Activated naive CD4-positive, alpha-beta T cell treated with anti-CD3 and anti-CD28 coated beads for 36 hours (primary cell): Measurements from ENCODE around the gene CCDC188. TPM values are rescaled to one million over a fixed set of nuclear protein-coding genes. Genes with fewer than 3 reads are reported as not detected.

Experiments used
- CTCF ChIA-PET: fragments of 350-600 bp; sonication (Branson Sonifier 250); formaldehyde crosslinking; loops from one replicate; lab custom pipeline; 2021; ENCODE audit warnings: antibody characterized with exemption; lab: Charles Lee
- DNase-seq: peaks from one replicate; pipeline ENCODE4 v3.0.0-alpha.2; 2020
- H3K27ac Mint-ChIP-seq: one replicate; pipeline ENCODE4 v1.8.0; 2021; ENCODE audit warnings: mild to moderate bottlenecking, mixed read lengths
- H3K27me3 Mint-ChIP-seq: one replicate; pipeline ENCODE4 v1.8.0; 2021; ENCODE audit warnings: low read depth, mixed read lengths
- H3K36me3 Mint-ChIP-seq: one replicate; pipeline ENCODE4 v1.8.0; 2021; ENCODE audit warnings: low read depth, mixed read lengths
- H3K4me1 Mint-ChIP-seq: one replicate; pipeline ENCODE4 v1.8.0; 2021; ENCODE audit warnings: low read depth, mixed read lengths
- H3K4me3 Mint-ChIP-seq: one replicate; pipeline ENCODE4 v1.8.0; 2021; ENCODE audit warnings: mild to moderate bottlenecking, moderate library complexity, mixed read lengths
- H3K9me3 Mint-ChIP-seq: one replicate; pipeline ENCODE4 v1.8.0; 2021; ENCODE audit warnings: mixed read lengths
- intact Hi-C: fragments of 100-400 bp; cut with micrococcal nuclease; formaldehyde crosslinking; loops from one replicate; pipeline ENCODE4 v1.15.1; 2023
- total RNA-seq, 2 experiments: library from RNA; stranded (reverse); gene quantifications; one replicate each; pipeline ENCODE4 v1.2.3, GENCODE V29; 2021

The CCDC188 gene
- total RNA-seq, 2 experiments from 2014 or later, result not detected

DNA sequence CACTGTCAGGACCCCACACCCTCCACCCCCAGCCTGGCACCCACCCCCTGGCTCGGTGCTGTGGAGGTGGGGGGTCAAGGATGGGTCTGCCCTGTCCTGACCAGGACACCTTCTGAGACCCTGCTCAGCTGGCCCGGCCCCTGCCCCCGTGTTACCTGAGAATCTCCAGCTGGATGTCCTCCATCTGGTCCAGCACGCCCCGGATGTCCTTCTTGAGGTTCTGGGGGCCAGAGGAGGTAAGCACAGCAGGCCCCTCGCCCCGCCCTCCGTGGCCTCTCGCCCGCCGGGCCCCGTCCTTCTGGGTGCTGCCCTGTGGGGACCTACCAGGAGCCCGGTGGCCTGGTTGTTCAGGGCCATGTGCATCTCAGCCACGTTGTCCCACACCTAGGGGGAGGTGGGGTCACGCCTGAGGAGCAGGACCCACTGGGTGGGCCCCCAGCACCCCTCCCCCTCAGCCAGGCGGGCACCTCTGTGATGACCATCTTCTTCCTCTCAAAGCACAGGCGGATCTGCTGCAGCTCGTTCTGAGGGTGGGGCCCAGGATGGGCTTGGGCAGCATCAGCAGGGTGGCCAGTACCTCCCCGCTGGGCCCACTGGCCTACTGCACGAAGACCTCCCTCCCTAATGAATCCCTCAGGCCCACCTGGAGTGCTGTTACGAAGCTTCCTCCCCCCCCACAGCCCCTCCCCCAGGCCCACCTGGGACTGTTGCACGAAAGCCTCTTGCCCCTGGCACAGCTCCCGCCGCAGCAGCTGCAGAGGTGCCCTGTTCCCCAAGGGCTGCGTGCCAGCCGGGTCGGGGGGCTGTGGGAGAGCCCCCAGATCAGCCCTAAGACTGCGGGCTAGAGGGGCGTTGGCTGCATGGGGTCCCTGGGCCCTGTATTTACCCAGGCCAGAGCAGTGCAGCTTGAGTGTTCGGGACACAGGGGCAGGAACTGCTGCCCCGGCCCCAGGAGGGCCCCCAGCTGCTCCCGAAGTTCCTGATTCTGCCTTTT, 1.3 kb downstream of the CCDC188 start:
- no peaks in the 10 kb centered on the region for H3K4me1 Mint-ChIP-seq
- no peaks in the 10 kb centered on the region for H3K36me3 Mint-ChIP-seq
- no peak overlapping the region for H3K27ac Mint-ChIP-seq
- DNase-seq, result no peak
- no peaks in the 10 kb centered on the region for H3K9me3 Mint-ChIP-seq
- H3K4me3 Mint-ChIP-seq, result no peak overlapping the region
- H3K27me3 Mint-ChIP-seq, result no peaks in the 10 kb centered on the region
- CTCF ChIA-PET, result no interaction called here
- intact Hi-C loops, result no loop called here

DNA sequence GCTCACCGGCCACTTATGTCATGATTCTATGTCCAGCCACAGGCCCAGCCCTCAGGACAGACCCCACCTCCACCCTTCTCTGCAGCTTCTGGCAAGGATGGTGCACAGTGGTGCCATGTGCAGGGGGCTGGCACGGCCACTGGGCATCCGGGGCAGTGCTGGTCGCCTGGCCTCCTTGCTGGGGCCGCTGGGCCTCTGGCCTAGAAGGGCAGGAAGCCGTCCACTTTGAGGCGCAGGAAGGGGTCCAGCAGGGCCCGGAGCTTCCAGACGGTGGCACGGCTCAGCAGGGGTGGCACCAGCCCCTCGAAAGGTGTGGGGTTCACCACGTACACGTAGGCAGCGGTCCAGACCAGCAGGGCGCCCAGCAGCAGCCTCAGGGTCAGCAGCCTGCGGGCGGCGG, 2.4 kb downstream of the CCDC188 start:
- no peaks in the 10 kb centered on the region for H3K9me3 Mint-ChIP-seq
- intact Hi-C loops, result no loop called here
- no peak overlapping the region for H3K4me3 Mint-ChIP-seq
- H3K27ac Mint-ChIP-seq, result no peak overlapping the region
- no peak for DNase-seq
- H3K4me1 Mint-ChIP-seq, result no peaks in the 10 kb centered on the region
- no peaks in the 10 kb centered on the region for H3K27me3 Mint-ChIP-seq
- CTCF ChIA-PET, result no interaction called here
- H3K36me3 Mint-ChIP-seq, result no peaks in the 10 kb centered on the region

DNA sequence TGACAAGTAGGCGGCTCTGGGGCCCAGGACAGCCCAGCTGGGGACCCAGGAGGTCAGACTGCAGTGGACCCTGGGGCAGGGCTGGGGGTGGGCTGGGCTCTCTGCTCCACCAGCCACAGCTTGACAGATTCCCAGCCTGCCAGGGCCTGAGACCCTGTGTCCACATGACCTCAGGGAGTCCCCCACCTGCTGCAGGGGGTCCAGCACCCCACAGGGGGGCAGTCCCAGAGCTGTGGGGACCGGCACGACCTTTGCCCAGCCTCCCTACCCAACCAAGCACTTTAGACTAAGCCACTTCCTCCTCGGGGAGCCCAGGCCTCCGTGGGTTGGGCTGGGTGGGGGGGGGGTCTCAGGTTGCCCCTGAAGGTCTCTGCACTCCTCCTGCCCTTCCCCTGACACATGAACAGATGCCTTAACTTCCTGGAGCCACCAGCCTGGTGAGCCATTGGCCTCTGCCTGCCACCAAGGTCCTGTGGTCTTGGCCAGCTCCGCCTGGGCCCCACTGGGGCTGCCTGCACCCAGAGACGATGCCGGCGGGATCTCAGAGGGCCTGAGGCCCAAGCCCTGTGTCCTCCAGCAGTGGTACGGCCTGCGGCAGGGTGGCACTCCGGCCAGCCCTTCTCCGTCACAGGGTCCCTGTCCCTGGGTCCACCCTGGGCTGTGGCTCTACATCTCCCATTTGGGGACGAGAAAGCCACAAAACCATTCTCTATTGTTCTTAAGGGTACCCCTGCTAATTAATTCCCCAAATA, 3.4 kb downstream of the CCDC188 start:
- no peak for DNase-seq
- CTCF ChIA-PET, result no interaction called here
- H3K4me1 Mint-ChIP-seq, result no peaks in the 10 kb centered on the region
- no peak overlapping the region for H3K4me3 Mint-ChIP-seq
- no peaks in the 10 kb centered on the region for H3K36me3 Mint-ChIP-seq
- intact Hi-C loops, result no loop called here
- no peak overlapping the region for H3K27ac Mint-ChIP-seq
- no peaks in the 10 kb centered on the region for H3K9me3 Mint-ChIP-seq
- no peaks in the 10 kb centered on the region for H3K27me3 Mint-ChIP-seq

DNA sequence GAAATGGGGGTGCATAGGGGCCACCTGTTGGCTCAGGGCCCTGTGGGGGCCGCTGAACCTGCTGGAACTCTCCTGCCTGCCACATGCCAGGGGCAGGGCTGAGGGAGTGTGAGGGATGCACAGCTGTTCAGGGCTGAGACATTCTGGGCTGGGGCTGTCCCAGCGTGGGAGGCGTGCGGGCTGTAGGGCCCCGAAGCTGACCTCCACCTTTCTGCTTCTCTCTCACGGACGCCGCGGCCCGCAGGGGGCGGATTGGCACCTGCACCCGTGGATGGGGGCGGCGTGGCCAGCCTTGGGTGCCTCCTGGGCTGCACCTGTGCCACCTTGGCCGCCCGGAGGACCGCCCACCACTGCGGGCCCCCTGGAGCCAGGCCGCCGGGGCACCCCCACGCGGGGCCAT, 4.1 kb downstream of the CCDC188 start:
- no peaks in the 10 kb centered on the region for H3K9me3 Mint-ChIP-seq
- H3K4me3 Mint-ChIP-seq, result no peak overlapping the region
- CTCF ChIA-PET, result no interaction called here
- no peaks in the 10 kb centered on the region for H3K27me3 Mint-ChIP-seq
- intact Hi-C loops, result no loop called here
- no peak for DNase-seq
- H3K36me3 Mint-ChIP-seq, result no peaks in the 10 kb centered on the region
- no peak overlapping the region for H3K27ac Mint-ChIP-seq
- no peaks in the 10 kb centered on the region for H3K4me1 Mint-ChIP-seq

DNA sequence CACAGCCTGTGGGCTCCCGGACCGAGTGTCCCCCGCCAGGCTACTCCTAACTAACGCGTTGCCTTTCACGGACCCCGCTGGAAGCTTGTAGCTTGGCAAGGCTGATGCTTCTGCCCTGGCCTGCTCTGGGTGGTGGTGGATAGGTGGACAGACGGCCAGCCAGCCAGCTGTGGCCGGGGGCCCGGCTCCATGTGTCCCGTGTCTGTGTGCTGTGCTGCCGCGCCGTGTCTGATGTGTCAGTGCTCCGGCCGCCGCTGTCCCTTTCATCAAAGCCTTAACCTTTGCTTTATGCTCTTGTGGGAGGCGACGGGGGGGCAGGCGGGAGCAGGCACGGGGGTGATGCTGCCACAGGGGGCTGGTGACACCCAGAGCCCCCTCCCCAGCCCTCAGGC, 5.0 kb downstream of the CCDC188 start:
- intact Hi-C loops, result no loop called here
- Mint-ChIP-seq H3K36me3 (no peaks in the 10 kb centered on the region), H3K27ac (no peak overlapping the region), H3K9me3 (no peaks in the 10 kb centered on the region), H3K4me1 (no peaks in the 10 kb centered on the region), H3K27me3 (no peaks in the 10 kb centered on the region), H3K4me3 (no peak overlapping the region)
- no peak for DNase-seq
- CTCF ChIA-PET, result no interaction called here

DNA sequence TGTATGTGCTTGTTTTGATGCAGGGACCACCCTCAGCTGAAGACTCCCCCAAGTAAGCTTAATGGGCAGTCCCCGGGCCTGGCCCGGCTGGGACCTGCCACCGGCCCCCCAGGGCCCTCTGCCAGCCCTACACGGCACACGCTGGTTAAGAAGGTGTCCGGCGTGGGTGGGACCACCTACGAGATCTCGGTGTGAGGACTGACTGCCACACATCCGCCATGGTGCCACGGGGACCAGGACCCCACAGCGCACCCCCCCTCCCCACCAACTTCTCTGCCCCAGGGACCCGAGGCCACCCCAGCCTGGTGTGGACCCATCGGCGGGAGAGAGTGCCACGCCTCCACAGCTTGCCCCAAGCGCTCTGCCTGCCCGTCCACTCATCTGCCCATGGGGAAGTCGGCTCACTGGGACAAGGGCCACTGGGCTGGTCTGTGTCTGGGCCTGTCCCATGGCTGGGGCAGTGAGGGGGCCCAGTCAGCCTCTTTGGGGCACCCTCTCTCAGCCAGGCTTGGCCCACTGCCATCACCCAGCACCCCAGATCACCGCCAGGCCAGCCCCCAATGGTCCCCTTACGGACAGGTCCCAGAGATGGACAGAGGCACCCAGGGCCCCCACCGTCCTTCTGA, 5.5 kb downstream of the CCDC188 start:
- Mint-ChIP-seq H3K36me3 (no peaks in the 10 kb centered on the region), H3K27ac (no peak overlapping the region), H3K4me3 (no peak overlapping the region), H3K9me3 (no peaks in the 10 kb centered on the region), H3K27me3 (no peaks in the 10 kb centered on the region), H3K4me1 (no peaks in the 10 kb centered on the region)
- CTCF ChIA-PET, result no interaction called here
- DNase-seq, result no peak
- intact Hi-C loops, result no loop called here

DNA sequence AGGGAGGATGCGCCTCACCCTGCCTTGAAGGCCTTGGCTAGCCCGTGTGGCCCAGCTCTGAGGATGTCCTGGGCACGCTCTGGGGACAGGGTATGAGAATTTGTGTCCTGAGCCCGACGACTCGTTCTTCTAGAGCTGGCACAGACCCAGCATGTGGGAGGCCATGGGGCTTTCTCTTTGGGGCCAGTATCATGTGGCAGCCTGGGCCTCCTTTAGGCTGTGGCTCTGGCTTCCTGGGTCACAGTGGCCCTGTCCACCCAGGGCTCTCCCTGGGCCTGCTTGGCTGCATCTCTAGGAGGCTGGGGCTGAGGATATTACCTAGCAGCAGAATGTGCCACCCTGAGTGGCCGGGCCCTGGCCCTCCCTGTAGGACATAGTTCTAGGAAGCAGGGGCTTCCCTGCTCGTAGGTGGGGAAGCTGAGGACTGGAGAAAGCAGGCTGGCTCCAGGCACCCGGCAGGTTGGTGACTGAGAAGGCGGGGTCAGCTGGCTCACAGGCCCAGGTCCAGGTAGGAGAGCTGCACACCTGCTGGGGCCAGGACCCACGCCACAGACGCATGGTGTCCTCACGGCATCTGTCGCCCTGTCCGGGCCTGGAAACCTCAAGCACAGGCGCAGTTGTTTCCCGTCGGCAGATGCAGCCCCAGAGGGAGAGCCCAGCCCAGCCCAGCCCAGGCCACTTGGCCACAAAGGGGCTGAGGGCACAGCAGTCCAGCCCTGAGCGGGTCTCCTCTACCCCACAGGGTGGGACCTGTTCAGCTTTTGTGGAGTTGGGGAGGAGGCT, 6.8 kb downstream of the CCDC188 start:
- Mint-ChIP-seq H3K27me3 (no peaks in the 10 kb centered on the region), H3K4me1 (no peaks in the 10 kb centered on the region), H3K9me3 (no peaks in the 10 kb centered on the region), H3K27ac (no peak overlapping the region), H3K4me3 (no peak overlapping the region), H3K36me3 (no peaks in the 10 kb centered on the region)
- intact Hi-C loops, result no loop called here
- no peak for DNase-seq
- CTCF ChIA-PET, result no interaction called here

DNA sequence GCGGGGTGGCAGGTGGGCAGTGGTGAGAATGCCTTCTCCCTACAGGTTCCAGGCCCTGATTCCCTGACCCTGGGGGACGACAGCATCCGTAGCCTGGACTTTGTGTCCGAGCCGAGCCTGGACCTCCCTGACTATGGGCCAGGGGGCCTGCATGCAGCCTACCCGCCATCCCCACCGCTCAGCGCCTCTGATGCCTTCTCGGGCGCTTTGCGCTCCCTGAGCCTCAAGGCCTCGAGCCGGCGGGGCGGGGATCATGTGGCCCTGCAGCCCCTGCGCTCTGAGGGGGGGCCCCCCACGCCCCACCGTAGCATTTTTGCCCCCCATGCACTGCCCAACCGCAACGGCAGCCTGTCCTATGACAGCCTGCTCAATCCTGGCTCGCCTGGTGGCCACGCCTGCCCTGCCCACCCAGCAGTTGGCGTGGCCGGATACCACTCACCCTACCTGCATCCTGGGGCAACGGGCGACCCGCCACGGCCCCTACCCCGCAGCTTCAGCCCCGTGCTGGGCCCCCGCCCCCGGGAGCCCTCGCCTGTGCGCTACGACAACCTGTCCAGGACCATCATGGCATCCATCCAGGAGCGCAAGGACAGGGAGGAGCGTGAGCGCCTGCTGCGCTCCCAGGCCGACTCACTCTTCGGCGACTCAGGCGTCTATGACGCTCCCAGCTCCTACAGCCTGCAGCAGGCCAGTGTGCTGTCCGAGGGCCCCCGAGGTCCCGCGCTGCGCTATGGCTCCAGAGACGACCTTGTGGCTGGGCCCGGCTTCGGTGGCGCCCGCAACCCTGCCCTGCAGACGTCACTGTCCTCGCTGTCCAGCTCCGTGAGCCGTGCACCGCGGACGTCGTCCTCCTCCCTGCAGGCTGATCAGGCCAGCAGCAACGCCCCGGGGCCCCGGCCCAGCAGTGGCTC, 7.9 kb downstream of the CCDC188 start:
- no peak overlapping the region for H3K4me3 Mint-ChIP-seq
- intact Hi-C loops, result no loop called here
- CTCF ChIA-PET, result interaction anchor here (0.6 kb wide), 1 partner anchor 42 kb away, joined by 3 read pairs; no protein-coding TSS in a partner anchor
- H3K27ac Mint-ChIP-seq, result no peak overlapping the region
- no peak for DNase-seq
- H3K4me1 Mint-ChIP-seq, result peaks cover 2% of the 10 kb centered on the region
- no peaks in the 10 kb centered on the region for H3K9me3 Mint-ChIP-seq
- no peaks in the 10 kb centered on the region for H3K36me3 Mint-ChIP-seq
- no peaks in the 10 kb centered on the region for H3K27me3 Mint-ChIP-seq

DNA sequence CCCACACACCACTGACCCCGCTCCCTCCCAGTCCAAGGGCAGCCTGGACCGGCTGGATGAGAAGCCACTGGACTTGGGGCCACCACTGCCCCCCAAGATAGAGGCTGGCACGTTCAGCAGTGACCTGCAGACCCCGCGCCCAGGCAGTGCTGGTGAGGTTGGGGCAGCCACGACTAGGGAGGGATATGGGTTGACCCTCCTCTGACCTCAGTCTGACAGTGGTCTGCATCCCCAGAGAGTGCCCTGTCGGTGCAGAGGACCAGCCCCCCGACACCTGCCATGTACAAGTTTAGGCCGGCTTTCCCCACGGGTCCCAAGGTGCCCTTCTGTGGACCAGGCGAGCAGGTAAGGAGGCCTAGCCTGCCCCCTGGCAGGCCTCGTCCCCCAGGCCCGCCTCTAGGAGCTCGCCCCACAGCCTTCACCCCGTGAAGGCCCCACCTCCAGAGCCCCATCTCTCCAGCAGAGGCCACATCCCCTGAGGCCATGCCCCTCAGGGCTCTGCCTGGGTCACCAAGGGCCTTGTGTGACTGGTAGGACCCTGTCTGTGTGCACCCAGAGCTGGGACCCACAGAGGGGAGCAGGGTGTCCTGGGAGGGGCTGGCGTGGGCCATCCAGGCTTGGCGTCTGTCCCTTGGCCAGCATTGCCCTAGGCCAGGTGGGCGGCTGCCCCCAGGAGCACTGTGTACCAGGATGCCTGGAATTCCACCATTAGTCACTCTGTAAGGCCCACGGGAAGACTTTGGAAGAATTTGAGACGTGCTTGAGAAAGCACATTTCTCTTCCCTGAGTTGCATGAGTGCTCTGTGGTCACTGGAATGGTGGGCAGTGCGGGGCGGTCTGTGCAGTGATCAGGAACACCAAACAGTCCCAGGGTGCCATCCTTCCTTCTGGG, 9.4 kb downstream of the CCDC188 start:
- no peak overlapping the region for H3K4me3 Mint-ChIP-seq
- no peak for DNase-seq
- H3K27me3 Mint-ChIP-seq, result no peaks in the 10 kb centered on the region
- no peak overlapping the region for H3K27ac Mint-ChIP-seq
- H3K36me3 Mint-ChIP-seq, result no peaks in the 10 kb centered on the region
- H3K4me1 Mint-ChIP-seq, result peaks cover 4% of the 10 kb centered on the region
- H3K9me3 Mint-ChIP-seq, result no peaks in the 10 kb centered on the region
- intact Hi-C loops, result no loop called here
- CTCF ChIA-PET, result no interaction called here

DNA sequence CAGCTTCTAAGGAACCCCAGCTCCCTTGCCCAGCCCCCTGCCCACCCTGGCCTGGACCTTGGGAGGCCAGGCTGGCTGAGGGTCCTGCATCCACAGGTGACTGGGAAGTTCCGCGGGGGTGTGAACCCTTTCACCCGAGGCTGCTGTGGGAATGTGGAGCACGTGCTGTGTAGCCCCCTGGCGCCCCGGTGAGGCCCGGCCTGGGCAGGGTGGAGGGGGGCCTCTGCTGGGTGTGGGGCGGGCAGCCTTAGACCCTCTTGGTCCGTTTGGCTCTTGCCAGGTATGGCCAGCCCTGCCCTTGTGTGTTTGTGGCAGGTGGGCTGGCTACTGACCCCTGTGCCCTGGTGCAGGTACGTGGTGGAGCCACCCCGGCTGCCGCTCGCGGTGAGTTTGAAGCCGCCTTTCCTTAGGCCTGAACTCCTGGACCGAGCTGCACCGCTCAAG, 10.3 kb downstream of the CCDC188 start:
- Mint-ChIP-seq H3K9me3 (no peaks in the 10 kb centered on the region), H3K27ac (no peak overlapping the region), H3K4me3 (no peak overlapping the region), H3K4me1 (peaks cover 7% of the 10 kb centered on the region), H3K27me3 (no peaks in the 10 kb centered on the region), H3K36me3 (no peaks in the 10 kb centered on the region)
- no peak for DNase-seq
- CTCF ChIA-PET, result no interaction called here
- intact Hi-C loops, result no loop called here

DNA sequence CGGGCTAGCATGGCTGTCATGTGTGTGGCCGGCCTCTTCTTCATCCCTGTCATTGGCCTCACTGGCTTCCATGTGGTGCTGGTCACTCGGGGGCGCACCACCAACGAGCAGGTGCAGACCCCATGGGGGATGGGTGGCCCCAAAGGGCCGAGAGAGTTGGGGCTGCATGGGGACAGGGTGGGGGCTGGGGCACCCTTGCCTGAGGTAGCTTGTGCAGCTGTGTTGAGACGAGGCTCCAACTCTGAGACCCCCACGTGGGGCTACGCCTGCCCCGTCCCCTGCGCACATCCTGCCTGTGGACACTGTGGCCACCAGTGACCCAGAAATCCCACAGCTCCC, 10.8 kb downstream of the CCDC188 start:
- intact Hi-C loops, result no loop called here
- H3K27ac Mint-ChIP-seq, result no peak overlapping the region

More for the DNA sequence above, 10.8 kb downstream of the CCDC188 start:
- Mint-ChIP-seq H3K9me3 (no peaks in the 10 kb centered on the region), H3K4me3 (no peak overlapping the region), H3K36me3 (no peaks in the 10 kb centered on the region), H3K27me3 (no peaks in the 10 kb centered on the region), H3K4me1 (peaks cover 7% of the 10 kb centered on the region)
- CTCF ChIA-PET, result no interaction called here
- DNase-seq, result no peak
